CD4-positive, alpha-beta T cell (primary cell): ENCODE data around the gene SLC22A7. TPM values are rescaled to one million over a fixed set of nuclear protein-coding genes. Genes with fewer than 3 reads are reported as not detected.

Source experiments
- ATAC-seq: fragments of 200-7000 bp; cut with Tn5 transposase; one replicate; pipeline ENCODE4 v1.10.0; 2022; ENCODE audit warnings: mild to moderate bottlenecking; ENCODE audit not compliant: poor library complexity
- CTCF ChIA-PET: fragments of 350-600 bp; sonication (Branson Sonifier 250); formaldehyde crosslinking; loops from one replicate; lab custom pipeline; 2021; ENCODE audit warnings: antibody characterized with exemption, inconsistent platforms; lab: Charles Lee
- POLR2A ChIA-PET: fragments of 350-600 bp; sonication (Branson Sonifier 250); formaldehyde crosslinking; loops from one replicate; lab custom pipeline; 2021; ENCODE audit warnings: antibody characterized with exemption, inconsistent platforms; lab: Charles Lee
- DNase-seq, 14 experiments: peaks; one replicate each; pipeline ENCODE4 v3.0.0-alpha.2; 2013 to 2020; ENCODE audit warnings: mixed read lengths in 2 of 14
- H3K27ac ChIP-seq, 2 donors: one replicate each; pipeline versions ENCODE4 v1.5.1 to v1.7.0; 2013; ENCODE audit warnings: low read length in 2 of 2, low read depth in 1 of 2, mild to moderate bottlenecking in 1 of 2
- H3K27me3 ChIP-seq, 2 experiments: 1 replicate in 1 of 2; 2 replicates in 1 of 2; pipeline versions ENCODE4 v1.6.1 to v1.7.0; 2013; ENCODE audit warnings: low read length in 2 of 2, control low read depth in 1 of 2, mild to moderate bottlenecking in 1 of 2, moderate library complexity in 1 of 2; ENCODE audit not compliant: insufficient read depth in 2 of 2, control insufficient read depth in 1 of 2
- H3K36me3 ChIP-seq: one replicate; pipeline ENCODE4 v1.6.1; 2013; ENCODE audit warnings: low read length, control low read depth; ENCODE audit not compliant: insufficient read depth
- H3K4me1 ChIP-seq: one replicate; pipeline ENCODE4 v1.6.1; 2013; ENCODE audit warnings: low read length, control low read depth; ENCODE audit not compliant: insufficient read depth
- H3K4me3 ChIP-seq: one replicate; pipeline ENCODE4 v1.5.1; 2013; ENCODE audit warnings: mild to moderate bottlenecking, low read length, moderate library complexity
- H3K9me3 ChIP-seq, 2 experiments: 1 replicate in 1 of 2; 2 replicates in 1 of 2; pipeline versions ENCODE4 v1.6.1 to v1.7.0; 2013; ENCODE audit warnings: low read length in 2 of 2, mild to moderate bottlenecking in 2 of 2, control low read depth in 1 of 2, moderate library complexity in 1 of 2; ENCODE audit not compliant: control insufficient read depth in 1 of 2, insufficient read depth in 1 of 2
- H3K27ac Mint-ChIP-seq: one replicate; pipeline ENCODE4 v1.8.0; 2020; ENCODE audit warnings: mixed read lengths
- H3K27me3 Mint-ChIP-seq: one replicate; pipeline ENCODE4 v1.8.0; 2021; ENCODE audit warnings: mixed read lengths
- H3K36me3 Mint-ChIP-seq: one replicate; pipeline ENCODE4 v1.8.0; 2021; ENCODE audit warnings: low read depth, mixed read lengths
- H3K4me1 Mint-ChIP-seq: one replicate; pipeline ENCODE4 v1.8.0; 2021; ENCODE audit warnings: low read depth, mixed read lengths
- H3K4me3 Mint-ChIP-seq: one replicate; pipeline ENCODE4 v1.8.0; 2020; ENCODE audit warnings: mild to moderate bottlenecking, mixed read lengths
- H3K9me3 Mint-ChIP-seq: one replicate; pipeline ENCODE4 v1.8.0; 2020; ENCODE audit warnings: mixed read lengths
- intact Hi-C, 2 experiments: fragments of 100-400 bp; cut with DNase I in 1 of 2; cut with micrococcal nuclease in 1 of 2; formaldehyde crosslinking; loops; one replicate each; pipeline versions ENCODE4 v1.15.1 to v1.9.0; 2023 to 2025; cut with DNase I, micrococcal nuclease
- total RNA-seq, 174 experiments: library from RNA in 2 of 174; stranded (reverse) in 2 of 174; gene quantifications; one replicate each; pipeline ENCODE4 v1.2.3 and lab custom pipeline; 2021 to 2026
- TF ChIP-seq, protein P1 (sequence below): fragments of 200-600 bp; IDR thresholded peaks from one replicate; pipeline ENCODE4 v1.8.0; 2022; ENCODE audit warnings: antibody characterized with exemption, mild to moderate bottlenecking

The SLC22A7 gene
- total RNA-seq, 2 experiments from 2014 or later: not detected

DNA sequence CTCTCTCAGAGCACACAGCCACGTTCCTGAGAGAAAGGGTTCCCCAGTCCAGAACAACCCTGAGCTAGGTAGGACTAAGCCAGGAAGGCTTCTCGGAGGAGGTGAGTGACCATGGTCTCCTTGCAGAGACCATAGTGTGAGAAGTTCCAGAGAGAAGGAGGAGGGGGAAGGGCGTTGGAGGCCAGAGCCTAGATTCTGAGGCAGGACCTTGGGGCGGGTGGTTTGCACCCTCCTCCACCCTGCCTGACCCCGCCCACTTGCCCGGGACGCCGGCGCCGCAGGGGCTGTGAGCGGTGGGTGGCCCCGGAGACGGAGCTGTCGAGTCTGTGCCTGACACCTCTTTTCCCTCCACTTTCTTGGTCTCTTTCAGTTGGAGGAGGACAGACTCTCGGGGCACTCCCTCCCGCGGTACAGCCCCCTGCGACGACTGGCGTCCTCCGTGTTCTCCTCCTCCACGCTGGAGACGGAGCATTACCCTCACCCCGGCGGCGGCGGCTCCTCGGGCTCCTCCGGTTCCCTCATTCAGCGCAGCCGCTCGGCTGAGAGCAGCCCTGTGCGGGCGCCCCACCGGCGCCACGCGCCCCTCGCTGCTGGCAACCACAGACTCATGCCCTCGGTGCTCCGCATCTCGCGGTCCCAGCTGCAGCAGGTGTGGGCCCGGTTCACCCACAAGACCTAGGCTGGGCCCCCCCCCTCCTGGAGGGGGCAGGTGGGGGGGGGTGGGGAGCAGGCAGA lies 28.6 kb upstream of the SLC22A7 start:
- DNase-seq (peak in 12 of 14 experiments; percentile 6 to 63 (median 35)), ATAC-seq (peak; percentile 81)
- intact Hi-C loops: loop anchor here in 1 of 2 experiments (5.0 kb wide), 1 partner anchor 68 kb away; no protein-coding TSS in a partner anchor
- no peaks in the 10 kb centered on the region for H3K36me3 ChIP-seq
- H3K27ac ChIP-seq: no peak overlapping the region
- Mint-ChIP-seq H3K4me3 (peak overlapping the region; percentile 62), H3K36me3 (no peaks in the 10 kb centered on the region), H3K4me1 (peaks cover 19% of the 10 kb centered on the region), H3K27me3 (peaks cover 16% of the 10 kb centered on the region), H3K9me3 (no peaks in the 10 kb centered on the region), H3K27ac (no peak overlapping the region)
- H3K27me3 ChIP-seq: peaks cover 0 to 4% of the 10 kb centered on the region in 2 experiments
- no peaks in the 10 kb centered on the region for H3K9me3 ChIP-seq
- H3K4me3 ChIP-seq: peak overlapping the region; percentile 58
- peaks cover 15% of the 10 kb centered on the region for H3K4me1 ChIP-seq
- POLR2A ChIA-PET: interaction anchor here (0.6 to 1.6 kb wide), 3 partner anchors 100 to 1390 kb away, joined by 3 to 5 read pairs (median 3); partner anchors contain the start of gene ZNF318
- TF ChIP-seq, protein P1, sequence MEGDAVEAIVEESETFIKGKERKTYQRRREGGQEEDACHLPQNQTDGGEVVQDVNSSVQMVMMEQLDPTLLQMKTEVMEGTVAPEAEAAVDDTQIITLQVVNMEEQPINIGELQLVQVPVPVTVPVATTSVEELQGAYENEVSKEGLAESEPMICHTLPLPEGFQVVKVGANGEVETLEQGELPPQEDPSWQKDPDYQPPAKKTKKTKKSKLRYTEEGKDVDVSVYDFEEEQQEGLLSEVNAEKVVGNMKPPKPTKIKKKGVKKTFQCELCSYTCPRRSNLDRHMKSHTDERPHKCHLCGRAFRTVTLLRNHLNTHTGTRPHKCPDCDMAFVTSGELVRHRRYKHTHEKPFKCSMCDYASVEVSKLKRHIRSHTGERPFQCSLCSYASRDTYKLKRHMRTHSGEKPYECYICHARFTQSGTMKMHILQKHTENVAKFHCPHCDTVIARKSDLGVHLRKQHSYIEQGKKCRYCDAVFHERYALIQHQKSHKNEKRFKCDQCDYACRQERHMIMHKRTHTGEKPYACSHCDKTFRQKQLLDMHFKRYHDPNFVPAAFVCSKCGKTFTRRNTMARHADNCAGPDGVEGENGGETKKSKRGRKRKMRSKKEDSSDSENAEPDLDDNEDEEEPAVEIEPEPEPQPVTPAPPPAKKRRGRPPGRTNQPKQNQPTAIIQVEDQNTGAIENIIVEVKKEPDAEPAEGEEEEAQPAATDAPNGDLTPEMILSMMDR: no peak
- CTCF ChIA-PET: interaction anchor here (1.0 to 1.2 kb wide), 2 partner anchors 40 to 129 kb away, joined by 3 read pairs; partner anchors contain the start of gene DNPH1

DNA sequence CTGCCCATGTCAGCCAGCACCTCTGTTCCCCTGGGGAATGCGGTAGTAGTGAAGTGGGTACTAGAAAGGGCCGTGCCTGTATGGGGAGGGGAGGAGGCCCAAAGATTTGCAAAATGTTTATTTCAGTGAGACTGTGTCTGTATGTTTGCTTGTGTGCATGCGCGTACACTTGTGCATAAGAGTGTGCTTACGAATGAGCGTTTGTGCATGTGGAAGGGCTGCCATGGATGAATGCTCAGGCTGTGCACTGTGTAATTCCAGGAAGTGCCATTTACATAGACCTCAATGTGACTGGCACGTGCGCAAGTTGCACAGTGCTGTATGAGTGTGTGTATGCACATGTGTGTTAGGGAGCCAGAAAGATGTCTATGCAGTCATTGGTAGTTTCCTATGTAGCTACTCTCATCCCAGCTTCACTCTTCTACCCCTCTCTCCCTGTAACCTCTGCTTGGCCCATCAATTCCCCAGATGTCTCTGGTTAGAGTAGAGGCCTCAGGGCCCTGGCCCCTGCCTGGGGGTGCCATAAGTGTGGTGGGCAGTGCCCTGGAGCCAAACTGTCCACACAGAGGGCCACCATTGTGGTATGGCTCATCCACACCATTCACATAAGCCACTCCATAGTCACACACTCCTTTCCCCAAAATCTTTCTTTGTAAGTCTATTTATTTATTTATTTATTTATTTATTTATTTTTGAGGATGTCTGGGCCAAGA lies 26.8 kb upstream of the SLC22A7 start:
- H3K4me1 Mint-ChIP-seq: peaks cover 19% of the 10 kb centered on the region
- no peaks in the 10 kb centered on the region for H3K36me3 ChIP-seq
- H3K27me3 Mint-ChIP-seq: peaks cover 24% of the 10 kb centered on the region
- no peak for ATAC-seq
- H3K4me3 ChIP-seq: no peak overlapping the region
- H3K27ac Mint-ChIP-seq: no peak overlapping the region
- H3K36me3 Mint-ChIP-seq: no peaks in the 10 kb centered on the region
- peaks cover 0 to 4% of the 10 kb centered on the region in 2 experiments for H3K27me3 ChIP-seq
- POLR2A ChIA-PET: no interaction called here
- CTCF ChIA-PET: interaction anchor here (0.6 kb wide), 1 partner anchor 42 kb away, joined by 3 read pairs; the partner anchor contains the start of gene DNPH1
- no peaks in the 10 kb centered on the region for H3K9me3 ChIP-seq
- TF ChIP-seq, protein P1: no peak
- H3K4me1 ChIP-seq: peaks cover 29% of the 10 kb centered on the region
- H3K27ac ChIP-seq: no peak overlapping the region
- H3K4me3 Mint-ChIP-seq: no peak overlapping the region
- intact Hi-C loops: no loop called here
- no peaks in the 10 kb centered on the region for H3K9me3 Mint-ChIP-seq
- DNase-seq: no peak

DNA sequence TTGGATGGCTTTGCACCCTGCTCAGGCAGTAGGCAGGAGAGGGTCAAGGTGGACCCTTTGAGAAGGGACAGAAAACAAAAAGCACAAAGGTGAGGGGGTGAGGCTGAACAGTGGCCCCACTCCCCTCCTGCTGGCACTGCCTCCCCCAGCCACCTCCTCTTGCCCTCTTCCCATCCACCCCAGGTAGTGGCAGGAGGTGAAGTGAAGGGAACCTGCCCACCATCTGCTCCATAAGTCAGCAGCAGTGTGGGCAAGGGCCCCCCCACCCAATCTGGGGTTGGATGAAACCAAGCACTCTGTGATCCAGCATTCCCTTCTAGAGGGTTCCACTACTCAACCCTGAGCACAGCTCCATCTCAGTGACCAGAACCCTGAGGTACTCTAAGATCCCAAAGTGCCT lies 26.1 kb upstream of the SLC22A7 start:
- no peaks in the 10 kb centered on the region for H3K9me3 ChIP-seq
- Mint-ChIP-seq H3K9me3 (no peaks in the 10 kb centered on the region), H3K27me3 (peaks cover 28% of the 10 kb centered on the region), H3K36me3 (no peaks in the 10 kb centered on the region), H3K4me3 (peak overlapping the region; percentile 36), H3K27ac (no peak overlapping the region), H3K4me1 (peaks cover 19% of the 10 kb centered on the region)
- no peak overlapping the region for H3K27ac ChIP-seq
- TF ChIP-seq, protein P1: no peak
- ATAC-seq (no peak), DNase-seq (no peak)
- peaks cover 0 to 4% of the 10 kb centered on the region in 2 experiments for H3K27me3 ChIP-seq
- CTCF ChIA-PET: interaction anchor here (0.6 kb wide), 1 partner anchor 43 kb away, joined by 3 read pairs; the partner anchor contains the start of gene DNPH1
- no peaks in the 10 kb centered on the region for H3K36me3 ChIP-seq
- H3K4me1 ChIP-seq: peaks cover 36% of the 10 kb centered on the region
- no peak overlapping the region for H3K4me3 ChIP-seq
- POLR2A ChIA-PET: no interaction called here
- intact Hi-C loops: no loop called here
